Measurements from ENCODE around the gene H2AZ1.

H2AZ1 gene

GRCh38 chr4:99949999-99950912 lies at the start of gene H2AZ1:
Gene H2AZ1, minus strand, starts transcription at chr4:99950275. Its CDS starts 105 bp downstream, at chr4:99950170.
- H3K27ac ChIP-seq, result peak within 1 kb of the TSS; percentile 97
- TF ChIP-seq ZFX (IDR thresholded peaks at IDR 0.05; ENCODE audit: borderline replicate concordance) (no peak), CTCF (IDR thresholded peaks at IDR 0.05) (no peak)

- peak; percentile 67 for TF ChIP-seq CTCF (IDR thresholded peaks at IDR 0.05)
- no peak for TF ChIP-seq ZFX (IDR thresholded peaks at IDR 0.05; ENCODE audit: borderline replicate concordance)
- peak overlapping the region; percentile 68 for H3K27ac ChIP-seq
Measured at GRCh38 chr4:99998062-99998867, 48.2 kb upstream of the H2AZ1 start.

- TF ChIP-seq CTCF (IDR thresholded peaks at IDR 0.05) (no peak), ZFX (IDR thresholded peaks at IDR 0.05; ENCODE audit: borderline replicate concordance) (no peak)
- H3K27ac ChIP-seq, result no peak overlapping the region
Measured at GRCh38 chr4:99991741-99992140, 41.7 kb upstream of the H2AZ1 start.

- TF ChIP-seq CTCF (IDR thresholded peaks at IDR 0.05) (no peak), ZFX (IDR thresholded peaks at IDR 0.05; ENCODE audit: borderline replicate concordance) (no peak)
Measured at GRCh38 chr4:99987681-99988080, 37.6 kb upstream of the H2AZ1 start.

GRCh38 chr4:99986792-99987191 lies 36.7 kb upstream of the H2AZ1 start:
- TF ChIP-seq ZFX (IDR thresholded peaks at IDR 0.05; ENCODE audit: borderline replicate concordance) (no peak), CTCF (IDR thresholded peaks at IDR 0.05) (no peak)
- no peak overlapping the region for H3K27ac ChIP-seq

More at GRCh38 chr4:99987681-99988080, 37.6 kb upstream of the H2AZ1 start:
- H3K27ac ChIP-seq, result no peak overlapping the region

GRCh38 chr4:99983289-99983943 lies 33.3 kb upstream of the H2AZ1 start:
- TF ChIP-seq ZFX (IDR thresholded peaks at IDR 0.05; ENCODE audit: borderline replicate concordance) (no peak), CTCF (IDR thresholded peaks at IDR 0.05) (no peak)
- H3K27ac ChIP-seq, result no peak overlapping the region

All from 22Rv1 (cell line).